Chondrocyte (in vitro differentiated cells): Measurements from ENCODE around the gene EFCAB9. TPM values are rescaled to one million over a fixed set of nuclear protein-coding genes. Genes with fewer than 3 reads are reported as not detected.

Source experiments
- DNase-seq: peaks from one replicate; pipeline ENCODE4 v3.0.0; 2021; ENCODE audit warnings: mixed read lengths, low spot score
- H3K27ac Mint-ChIP-seq: one replicate; pipeline ENCODE4 v1.8.0; 2021; ENCODE audit warnings: mild to moderate bottlenecking, moderate library complexity, mixed read lengths; ENCODE audit not compliant: unreplicated experiment
- H3K27me3 Mint-ChIP-seq: 2 replicates; pipeline ENCODE4 v1.8.0; 2021; ENCODE audit warnings: low read depth, mixed read lengths
- H3K36me3 Mint-ChIP-seq: 2 replicates; pipeline ENCODE4 v1.8.0; 2021; ENCODE audit warnings: low read depth, mixed read lengths
- H3K4me1 Mint-ChIP-seq: 2 replicates; pipeline ENCODE4 v1.8.0; 2021; ENCODE audit warnings: low read depth, mild to moderate bottlenecking, mixed read lengths
- H3K4me3 Mint-ChIP-seq: one replicate; pipeline ENCODE4 v1.8.0; 2021; ENCODE audit warnings: mild to moderate bottlenecking, moderate library complexity, mixed read lengths; ENCODE audit not compliant: unreplicated experiment
- H3K9me3 Mint-ChIP-seq: 2 replicates; pipeline ENCODE4 v1.8.0; 2021; ENCODE audit warnings: low read depth, mixed read lengths
- total RNA-seq: library from RNA; stranded (reverse); gene quantifications from 3 replicates; pipeline ENCODE4 v1.2.1, GENCODE V29; 2021
- TF ChIP-seq, protein P1 (sequence below): fragments of 200-600 bp; sonication (generic); IDR thresholded peaks from 2 replicates; pipeline ENCODE4 v1.5.0; 2021; ENCODE audit warnings: antibody characterized with exemption, mild to moderate bottlenecking, moderate library complexity

The EFCAB9 gene
- total RNA-seq, 1 donor from 2014 or later = not detected

GRCh38 chr5:172185096-172185461, 8.9 kb upstream of the EFCAB9 start:
- H3K27me3 Mint-ChIP-seq = no peaks in the 10 kb centered on the region
- H3K4me3 Mint-ChIP-seq = no peak overlapping the region
- no peaks in the 10 kb centered on the region for H3K9me3 Mint-ChIP-seq
- H3K27ac Mint-ChIP-seq = no peak overlapping the region
- no peak for DNase-seq
- TF ChIP-seq, protein P1, sequence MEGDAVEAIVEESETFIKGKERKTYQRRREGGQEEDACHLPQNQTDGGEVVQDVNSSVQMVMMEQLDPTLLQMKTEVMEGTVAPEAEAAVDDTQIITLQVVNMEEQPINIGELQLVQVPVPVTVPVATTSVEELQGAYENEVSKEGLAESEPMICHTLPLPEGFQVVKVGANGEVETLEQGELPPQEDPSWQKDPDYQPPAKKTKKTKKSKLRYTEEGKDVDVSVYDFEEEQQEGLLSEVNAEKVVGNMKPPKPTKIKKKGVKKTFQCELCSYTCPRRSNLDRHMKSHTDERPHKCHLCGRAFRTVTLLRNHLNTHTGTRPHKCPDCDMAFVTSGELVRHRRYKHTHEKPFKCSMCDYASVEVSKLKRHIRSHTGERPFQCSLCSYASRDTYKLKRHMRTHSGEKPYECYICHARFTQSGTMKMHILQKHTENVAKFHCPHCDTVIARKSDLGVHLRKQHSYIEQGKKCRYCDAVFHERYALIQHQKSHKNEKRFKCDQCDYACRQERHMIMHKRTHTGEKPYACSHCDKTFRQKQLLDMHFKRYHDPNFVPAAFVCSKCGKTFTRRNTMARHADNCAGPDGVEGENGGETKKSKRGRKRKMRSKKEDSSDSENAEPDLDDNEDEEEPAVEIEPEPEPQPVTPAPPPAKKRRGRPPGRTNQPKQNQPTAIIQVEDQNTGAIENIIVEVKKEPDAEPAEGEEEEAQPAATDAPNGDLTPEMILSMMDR = no peak
- no peaks in the 10 kb centered on the region for H3K36me3 Mint-ChIP-seq
- H3K4me1 Mint-ChIP-seq = peaks cover 50% of the 10 kb centered on the region

DNA sequence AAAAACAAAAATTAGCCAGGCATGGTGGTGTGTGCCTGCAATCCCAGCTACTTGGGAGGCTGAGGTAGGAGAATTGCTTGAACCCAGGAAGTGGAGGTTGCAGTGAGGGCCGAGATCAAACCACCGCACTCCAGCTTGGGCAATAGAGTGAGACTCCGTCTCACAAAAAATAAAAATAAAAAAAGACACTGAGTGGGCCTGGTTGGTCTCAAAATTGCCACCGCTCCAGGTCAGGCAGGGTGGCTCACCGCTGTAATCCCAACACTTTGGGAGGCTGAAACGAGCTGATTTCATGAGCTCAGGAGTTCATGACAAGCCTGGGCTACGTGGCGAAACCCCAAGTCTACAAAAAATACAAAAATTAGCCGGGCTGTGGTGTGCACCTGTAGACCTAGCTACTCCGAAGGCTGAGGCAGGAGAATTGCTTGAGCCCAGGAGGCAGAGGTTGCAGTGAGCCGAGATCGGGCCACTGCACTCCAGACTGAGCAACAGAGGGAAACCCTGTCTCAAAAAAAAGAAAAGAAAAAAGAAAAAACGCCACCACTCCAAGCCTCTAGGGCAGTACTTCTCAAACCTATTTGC, 7.8 kb upstream of the EFCAB9 start:
- no peak for DNase-seq
- Mint-ChIP-seq H3K27ac (peak overlapping the region; percentile 42), H3K27me3 (no peaks in the 10 kb centered on the region), H3K36me3 (no peaks in the 10 kb centered on the region), H3K4me1 (peaks cover 41% of the 10 kb centered on the region), H3K4me3 (peak overlapping the region; percentile 96), H3K9me3 (no peaks in the 10 kb centered on the region)
- TF ChIP-seq, protein P1 = no peak

GRCh38 chr5:172187118-172188032, 6.6 kb upstream of the EFCAB9 start:
- DNase-seq = no peak
- TF ChIP-seq, protein P1 = peak; percentile 19

DNA sequence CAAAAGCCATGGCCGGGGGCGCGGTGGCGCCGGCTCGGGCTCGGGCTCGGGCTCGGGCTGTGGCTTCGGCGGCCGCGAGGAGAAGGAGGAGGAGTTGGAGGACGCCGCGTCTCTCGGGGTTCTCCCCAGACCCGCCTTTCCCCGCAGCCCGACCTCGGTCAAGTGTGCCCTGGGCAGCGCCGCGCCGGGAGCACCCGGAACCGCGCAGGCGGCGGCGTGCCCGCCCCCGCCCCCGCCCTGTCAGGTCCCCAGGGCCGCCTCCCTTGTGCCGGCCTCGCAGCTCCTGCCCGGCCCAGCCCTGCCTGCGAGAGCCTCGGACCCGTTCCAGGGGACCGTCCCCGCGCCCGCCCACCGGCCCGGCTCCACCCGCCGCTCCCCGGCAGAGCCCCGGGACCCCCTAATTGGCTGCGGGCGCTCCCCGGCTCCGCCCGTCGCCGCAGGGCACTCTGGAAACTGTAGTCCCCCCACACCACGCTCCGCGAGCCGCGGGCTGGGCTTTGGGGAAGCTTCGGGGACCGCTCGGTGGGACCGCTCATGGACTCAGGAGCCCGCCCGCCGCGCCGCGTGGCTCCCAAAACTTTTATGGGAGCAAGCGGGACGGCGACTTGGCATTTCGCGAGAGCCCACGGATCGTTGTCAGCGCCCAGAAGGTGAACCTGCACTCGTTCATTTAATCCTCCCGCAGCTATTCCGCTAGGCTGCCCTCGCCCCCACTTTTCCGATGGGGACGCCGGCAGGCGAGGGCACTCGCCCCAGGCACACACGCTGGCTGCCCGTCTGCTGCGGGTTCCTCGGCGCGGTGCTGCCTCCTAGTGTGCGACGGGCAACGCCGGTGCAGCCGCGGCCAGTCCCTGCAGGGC, 5.7 kb upstream of the EFCAB9 start, which contains the start of gene STK10:
Gene STK10, minus strand, starts transcription at position 192 of the 860 bp plus-strand sequence. Its CDS starts 182 bp downstream, at position 10.
- H3K4me3 Mint-ChIP-seq = peak within 1 kb of the TSS; percentile 96
- peak within 1 kb of the TSS; percentile 86 for H3K27ac Mint-ChIP-seq
- H3K27me3 Mint-ChIP-seq = no peaks in the 10 kb centered on the region
- TF ChIP-seq, protein P1 = peak; percentile 95
- no peaks in the 10 kb centered on the region for H3K36me3 Mint-ChIP-seq
- DNase-seq = peak; percentile 96
- no peaks in the 10 kb centered on the region for H3K9me3 Mint-ChIP-seq
- H3K4me1 Mint-ChIP-seq = peaks cover 41% of the 10 kb centered on the region

More at GRCh38 chr5:172187118-172188032, 6.6 kb upstream of the EFCAB9 start:
- H3K4me1 Mint-ChIP-seq = peaks cover 41% of the 10 kb centered on the region
- H3K4me3 Mint-ChIP-seq = peak overlapping the region; percentile 96
- no peaks in the 10 kb centered on the region for H3K9me3 Mint-ChIP-seq
- H3K27me3 Mint-ChIP-seq = no peaks in the 10 kb centered on the region
- H3K27ac Mint-ChIP-seq = peak overlapping the region; percentile 85
- no peaks in the 10 kb centered on the region for H3K36me3 Mint-ChIP-seq
